HG03045 (cell line): ENCODE results near the gene RANGAP1.

Source experiments
- ATAC-seq: cut with Tn5 transposase; IDR thresholded peaks from one replicate; pipeline ENCODE4 v1.9.1; 2021; ENCODE audit warnings: mild to moderate bottlenecking, moderate library complexity; ENCODE audit not compliant: unreplicated experiment

Gene RANGAP1, protein sequence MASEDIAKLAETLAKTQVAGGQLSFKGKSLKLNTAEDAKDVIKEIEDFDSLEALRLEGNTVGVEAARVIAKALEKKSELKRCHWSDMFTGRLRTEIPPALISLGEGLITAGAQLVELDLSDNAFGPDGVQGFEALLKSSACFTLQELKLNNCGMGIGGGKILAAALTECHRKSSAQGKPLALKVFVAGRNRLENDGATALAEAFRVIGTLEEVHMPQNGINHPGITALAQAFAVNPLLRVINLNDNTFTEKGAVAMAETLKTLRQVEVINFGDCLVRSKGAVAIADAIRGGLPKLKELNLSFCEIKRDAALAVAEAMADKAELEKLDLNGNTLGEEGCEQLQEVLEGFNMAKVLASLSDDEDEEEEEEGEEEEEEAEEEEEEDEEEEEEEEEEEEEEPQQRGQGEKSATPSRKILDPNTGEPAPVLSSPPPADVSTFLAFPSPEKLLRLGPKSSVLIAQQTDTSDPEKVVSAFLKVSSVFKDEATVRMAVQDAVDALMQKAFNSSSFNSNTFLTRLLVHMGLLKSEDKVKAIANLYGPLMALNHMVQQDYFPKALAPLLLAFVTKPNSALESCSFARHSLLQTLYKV

GRCh38 chr22:41285820-41286638, at the start of gene RANGAP1:
TSS of gene RANGAP1 (minus strand) at chr22:41286187. CDS start at chr22:41281044, 5,143 bp downstream.
- ATAC-seq: peak; percentile 89

GRCh38 chr22:41334951-41335635, 49.1 kb upstream of the RANGAP1 start:
- ATAC-seq: no peak

- ATAC-seq: no peak
Observed at GRCh38 chr22:41334215-41334614, 48.2 kb upstream of the RANGAP1 start.

DNA sequence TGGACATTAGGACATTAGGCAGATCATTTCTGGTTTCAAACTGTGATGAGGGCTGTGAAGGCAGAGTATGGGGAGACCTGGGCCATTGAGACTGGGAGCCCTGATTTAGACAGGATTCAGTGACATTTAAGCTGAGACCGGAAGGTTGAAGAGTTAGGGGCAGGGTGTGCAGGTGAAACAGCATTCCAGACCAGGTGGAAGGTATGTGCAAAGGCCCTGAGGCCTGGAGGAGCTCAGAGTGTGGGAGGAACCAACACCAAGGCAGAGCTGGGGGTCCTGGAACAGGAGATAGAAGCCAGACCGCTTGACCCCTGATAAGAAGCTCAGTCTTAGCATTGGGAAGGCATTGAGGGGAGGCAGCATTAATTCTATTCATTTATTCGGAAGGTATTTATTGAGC, 47.8 kb upstream of the RANGAP1 start:
- ATAC-seq: no peak

DNA sequence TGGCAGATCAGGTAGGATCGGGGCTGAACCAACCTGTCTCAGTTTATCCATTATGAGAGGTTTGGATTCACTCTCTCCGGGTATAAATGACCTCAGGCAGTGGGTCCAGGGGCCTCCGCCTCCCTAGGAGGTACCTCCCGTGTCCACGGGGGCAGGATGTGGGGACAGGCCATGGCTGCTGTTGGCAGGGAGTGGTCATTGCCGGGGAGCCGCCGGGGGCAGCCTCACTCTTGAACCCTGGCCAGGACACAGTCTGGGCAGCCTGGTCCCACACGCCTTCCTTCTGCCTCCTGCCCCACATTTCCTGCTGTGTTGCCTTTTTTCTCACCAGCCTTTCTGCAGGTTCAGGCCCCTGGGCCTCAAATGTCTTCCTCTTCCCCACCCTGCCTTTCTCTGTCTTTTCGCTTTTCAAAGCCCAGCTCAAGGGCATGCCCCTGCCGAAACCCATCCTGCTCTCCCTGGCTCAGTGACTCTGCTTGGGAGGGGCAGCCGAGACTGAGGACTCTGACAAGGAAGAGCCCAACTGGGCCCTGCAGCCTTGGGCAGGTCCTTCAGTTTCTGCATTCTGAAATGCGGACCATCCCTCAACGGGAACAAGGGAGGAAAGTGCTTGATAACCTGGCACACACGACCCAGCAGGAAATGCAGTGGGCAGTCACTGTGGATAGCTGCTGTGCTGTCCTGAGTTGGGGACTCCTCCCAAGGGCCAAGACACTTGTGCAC, 46.4 kb upstream of the RANGAP1 start:
- ATAC-seq: no peak

DNA sequence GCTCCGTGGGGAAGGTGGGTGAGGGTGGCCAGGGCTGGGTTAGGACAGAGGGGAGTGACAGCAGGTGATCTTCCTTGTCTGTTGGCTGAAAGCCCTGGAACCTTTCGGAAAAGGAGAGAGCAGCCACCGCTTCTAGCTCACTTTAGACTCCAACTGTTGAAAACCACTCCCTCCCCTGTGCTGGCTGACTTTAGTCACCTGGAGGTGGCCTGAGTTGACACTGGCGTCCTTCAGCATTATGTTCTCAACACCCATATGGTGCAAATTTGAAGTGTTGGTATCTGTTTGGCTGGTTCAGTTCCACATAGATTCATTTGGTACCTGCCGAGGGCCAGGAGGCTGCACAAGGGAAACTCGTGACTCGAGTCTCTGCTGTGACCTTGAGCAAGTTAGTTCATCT, 44.2 kb upstream of the RANGAP1 start:
- ATAC-seq: no peak

DNA sequence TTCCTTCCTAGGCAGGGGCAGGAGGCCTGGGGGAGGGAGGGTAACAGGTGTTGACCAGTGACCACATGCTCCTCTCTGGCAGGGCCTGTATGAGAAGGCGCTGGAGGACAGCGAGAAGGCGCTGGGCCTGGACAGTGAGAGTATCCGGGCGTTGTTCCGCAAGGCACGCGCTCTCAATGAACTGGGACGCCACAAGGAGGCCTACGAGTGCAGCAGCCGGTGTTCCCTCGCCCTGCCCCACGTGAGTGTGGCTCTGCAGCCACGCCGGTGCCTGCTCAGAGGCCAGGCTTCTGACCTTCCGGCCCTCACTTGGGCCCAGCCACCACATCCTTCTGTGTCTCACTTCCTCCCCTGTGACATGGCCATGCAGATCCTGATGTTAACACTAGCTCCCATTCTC, 41.1 kb upstream of the RANGAP1 start:
- no peak for ATAC-seq

DNA sequence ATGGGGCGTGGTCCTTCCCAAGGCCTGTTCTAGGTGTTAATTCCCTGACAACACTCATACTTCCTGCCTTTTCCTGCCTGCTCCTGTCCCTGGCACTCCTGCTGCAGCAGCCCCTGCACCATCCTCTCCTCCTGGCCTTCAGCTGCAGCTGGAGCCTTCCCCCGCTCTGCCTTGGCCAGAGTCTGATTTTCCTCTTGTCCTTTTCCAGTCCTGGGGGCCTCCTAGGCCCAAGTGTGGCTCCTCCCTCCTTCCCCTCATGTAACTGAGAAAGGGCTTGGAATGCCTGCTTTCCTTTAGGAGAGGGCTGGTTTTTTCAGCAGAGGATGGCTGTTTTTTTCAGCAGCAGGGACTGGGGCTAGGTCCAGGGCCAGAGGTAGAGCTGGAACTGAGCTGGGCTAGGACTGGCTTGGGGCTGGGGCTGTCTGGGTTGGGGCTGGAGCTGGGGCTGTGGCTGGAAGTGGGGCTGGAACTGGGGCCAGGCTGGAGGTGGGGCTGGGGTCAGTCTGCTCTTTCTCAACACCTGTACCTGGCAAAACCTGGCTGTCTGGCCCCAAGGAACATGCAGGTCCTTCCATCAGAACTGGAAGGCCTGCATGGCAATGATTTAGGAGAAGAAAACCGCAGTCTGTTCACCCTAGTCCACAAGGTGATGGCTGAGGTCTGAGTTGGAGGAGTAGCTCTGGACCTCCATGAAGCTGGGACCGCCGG, 39.0 kb upstream of the RANGAP1 start:
- ATAC-seq: no peak

GRCh38 chr22:41320416-41321240, 34.6 kb upstream of the RANGAP1 start:
- ATAC-seq: no peak

DNA sequence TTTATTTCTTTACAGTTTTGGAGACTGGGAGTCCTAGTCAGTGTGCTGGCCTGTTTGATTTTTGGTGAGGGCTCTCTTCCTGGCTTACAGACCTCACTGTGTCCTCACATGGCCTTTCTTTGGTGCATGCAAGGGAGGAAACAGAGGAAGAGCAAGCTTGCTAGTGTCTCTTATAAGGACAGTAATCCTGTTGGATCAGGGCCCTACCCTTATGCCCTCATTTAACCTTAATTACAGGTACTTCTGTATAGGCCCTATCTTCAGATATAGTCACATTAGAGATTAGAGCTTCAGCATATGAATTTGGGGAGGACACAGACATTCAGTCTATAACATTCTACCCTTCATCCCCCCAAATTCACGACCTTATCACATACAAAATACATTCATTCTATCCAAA, 29.6 kb upstream of the RANGAP1 start:
- ATAC-seq: no peak

DNA sequence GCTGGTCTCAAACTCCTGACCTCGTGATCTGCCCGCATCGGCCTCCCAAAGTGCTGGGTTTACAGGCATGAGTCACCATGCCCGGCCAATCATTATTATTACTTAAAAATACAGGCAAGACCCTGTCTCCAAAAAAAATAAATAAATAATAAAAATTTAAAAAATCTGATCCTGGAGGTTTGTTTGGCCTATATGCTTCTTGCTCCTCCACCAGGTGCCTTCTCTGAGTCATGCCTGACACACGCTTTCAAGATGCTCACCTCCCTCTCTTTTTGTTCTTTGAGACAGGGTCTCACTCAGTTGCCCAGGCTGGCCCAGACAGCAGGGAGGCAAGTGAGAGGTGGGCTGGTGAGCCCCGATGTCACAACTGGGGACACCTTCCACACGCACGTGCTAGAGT, 28.8 kb upstream of the RANGAP1 start:
- no peak for ATAC-seq

DNA sequence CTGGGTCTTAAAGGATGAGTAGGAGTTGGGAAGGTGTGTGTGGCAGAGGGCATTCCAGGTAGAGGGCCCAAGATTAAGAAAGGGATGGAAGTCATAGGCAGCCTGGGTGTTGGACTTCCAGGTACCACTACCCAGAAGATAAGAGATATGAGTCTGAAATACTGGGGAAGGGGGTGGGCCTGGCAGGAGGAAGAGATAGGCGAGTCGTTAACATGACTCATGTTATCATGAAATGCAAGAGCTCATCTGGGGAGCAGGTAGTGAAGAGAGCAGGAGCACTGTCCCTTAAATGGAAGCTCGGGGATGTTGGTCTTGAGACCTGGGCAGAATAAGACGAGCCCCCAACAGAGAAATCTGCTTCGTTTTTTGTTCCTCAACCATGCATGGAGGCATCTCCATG, 25.5 kb upstream of the RANGAP1 start:
- ATAC-seq: no peak

DNA sequence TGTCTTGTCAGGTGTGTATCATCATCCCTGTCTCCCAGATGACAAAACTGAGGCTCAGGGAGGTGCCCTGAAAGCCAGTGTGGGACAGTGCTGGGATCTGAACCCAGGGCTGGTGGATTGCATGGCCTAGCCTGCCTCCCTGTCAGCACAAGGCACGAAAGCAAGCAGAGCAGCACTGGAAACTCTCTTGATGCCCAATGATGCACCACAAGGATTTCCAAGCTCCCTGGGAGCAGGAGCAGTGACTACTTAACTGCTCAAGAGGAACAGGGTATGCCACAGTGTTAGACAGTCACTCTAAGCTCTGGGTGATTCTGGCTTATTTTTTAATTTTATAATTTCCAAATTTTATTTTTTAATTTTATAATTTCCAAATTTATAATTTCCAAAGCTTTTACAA, 24.3 kb upstream of the RANGAP1 start:
- ATAC-seq: no peak

DNA sequence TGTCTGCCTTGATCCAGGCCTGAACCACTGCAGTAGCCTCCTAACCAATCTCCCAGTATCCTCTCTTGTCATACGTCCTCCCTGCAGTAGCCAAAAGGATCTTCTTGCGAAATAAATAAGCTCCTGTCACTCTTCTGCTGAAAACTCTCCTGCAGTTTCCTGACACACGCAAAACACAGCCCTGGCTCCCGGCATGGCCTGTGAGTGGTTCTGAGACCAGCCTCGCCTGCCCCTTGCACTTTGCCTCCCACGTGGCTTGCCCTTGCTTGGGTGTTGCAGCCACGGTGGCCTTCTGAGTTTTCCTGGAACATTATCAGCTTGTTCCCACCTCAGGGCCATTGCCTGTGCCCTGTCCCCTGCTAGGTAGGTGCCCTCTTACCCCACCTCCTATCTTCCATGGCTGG, 22.6 kb upstream of the RANGAP1 start:
- no peak for ATAC-seq

GRCh38 chr22:41308054-41308453, 22.1 kb upstream of the RANGAP1 start:
- no peak for ATAC-seq

GRCh38 chr22:41305646-41306045, 19.7 kb upstream of the RANGAP1 start:
- ATAC-seq: no peak

DNA sequence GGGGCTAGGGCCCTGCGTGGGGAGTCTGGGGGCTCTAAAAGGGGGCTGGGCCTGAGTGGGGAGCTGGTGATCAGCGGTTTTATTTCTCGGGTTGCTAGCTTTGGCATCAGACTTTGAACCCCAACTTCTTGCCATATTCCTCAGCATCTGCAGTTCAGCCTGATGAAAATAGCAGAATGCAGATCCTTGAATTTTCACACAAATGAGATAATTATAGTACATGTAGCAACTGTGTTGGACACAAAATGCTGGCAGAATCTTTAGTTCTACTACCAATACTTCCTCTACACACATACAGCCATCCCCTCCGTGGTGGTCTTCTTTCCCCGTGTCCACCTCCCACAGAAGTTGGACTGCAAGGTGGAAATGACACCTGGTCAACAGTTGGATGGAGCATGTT, 16.8 kb upstream of the RANGAP1 start:
- ATAC-seq: no peak

GRCh38 chr22:41302021-41302767, 16.2 kb upstream of the RANGAP1 start:
- no peak for ATAC-seq
